HG02884 (cell line): ENCODE measurements around the gene RBM48.
"Not testable (repeated sequence)": the region's sequence is repeated elsewhere in the genome, so short reads cannot be mapped to it uniquely, and the experiment has no call there.

Experiments used
- ATAC-seq: cut with Tn5 transposase; IDR thresholded peaks from one replicate; pipeline ENCODE4 v1.9.1; 2021; ENCODE audit warnings: mild to moderate bottlenecking, moderate library complexity; ENCODE audit not compliant: unreplicated experiment

Gene RBM48

DNA sequence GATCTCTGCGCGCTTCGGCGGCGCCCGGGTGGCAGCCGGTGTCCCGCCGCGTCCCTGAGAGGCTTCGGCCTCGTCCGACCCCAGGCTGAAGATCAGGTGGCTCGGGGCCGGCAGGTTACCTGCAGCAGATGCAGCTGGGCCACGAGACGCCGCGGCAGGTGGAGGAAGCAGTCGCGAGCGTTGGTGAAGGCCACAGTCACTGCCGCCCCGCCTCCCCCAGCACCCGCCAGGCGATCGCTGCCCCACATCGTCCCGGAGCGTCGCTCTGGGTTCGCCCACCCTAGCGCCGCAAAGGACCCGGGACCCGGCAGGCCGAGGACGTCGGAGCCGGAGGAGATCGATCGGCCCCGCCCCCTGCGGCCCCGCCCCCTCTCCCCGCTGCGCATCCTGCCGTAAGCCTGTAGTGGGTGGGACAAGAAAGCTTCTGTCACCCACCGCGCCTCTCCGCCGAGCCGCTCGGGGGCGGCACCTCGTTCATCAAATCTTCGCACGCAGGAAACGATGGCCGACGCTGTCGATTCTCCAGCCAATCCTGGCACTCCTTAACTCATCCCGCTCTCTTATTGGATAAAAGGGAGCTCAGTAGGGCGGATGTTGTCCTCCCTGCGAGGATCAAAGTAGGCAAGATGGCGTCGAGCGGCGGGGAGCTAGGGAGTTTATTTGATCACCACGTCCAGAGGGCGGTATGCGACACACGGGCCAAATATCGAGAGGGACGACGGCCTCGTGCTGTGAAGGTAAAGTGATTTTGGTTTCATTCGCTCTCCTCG, at the start of gene RBM48, which contains the start of gene PEX1:
Gene RBM48, plus strand, starts transcription at position 608 of the 770 bp plus-strand sequence. Its CDS starts 19 bp downstream, at position 627.
Gene PEX1, minus strand, starts transcription at position 333 of the 770 bp plus-strand sequence. Its CDS starts 85 bp downstream, at position 248.
- ATAC-seq, result peak; percentile 92

DNA sequence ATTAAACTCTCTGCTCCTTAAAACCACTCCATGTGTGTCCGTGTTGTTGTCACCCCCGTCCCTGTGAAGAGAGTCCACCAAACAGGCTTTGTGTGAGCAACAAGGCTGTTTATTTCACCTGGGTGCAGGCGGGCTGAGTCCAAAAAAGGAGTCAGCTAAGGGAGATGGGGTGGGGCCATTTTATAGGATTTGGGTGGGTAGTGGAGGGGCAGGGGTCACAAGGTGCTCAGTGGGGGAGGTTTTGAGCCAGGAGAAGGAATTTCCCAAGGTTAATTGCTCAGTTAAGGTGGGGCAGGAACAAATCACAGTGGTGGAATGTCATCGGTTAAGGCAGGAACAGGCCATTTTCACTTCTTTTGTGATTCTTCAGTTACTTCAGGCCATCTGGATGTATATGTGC, 49.4 kb upstream of the RBM48 start:
- not testable (repeated sequence) for ATAC-seq

DNA sequence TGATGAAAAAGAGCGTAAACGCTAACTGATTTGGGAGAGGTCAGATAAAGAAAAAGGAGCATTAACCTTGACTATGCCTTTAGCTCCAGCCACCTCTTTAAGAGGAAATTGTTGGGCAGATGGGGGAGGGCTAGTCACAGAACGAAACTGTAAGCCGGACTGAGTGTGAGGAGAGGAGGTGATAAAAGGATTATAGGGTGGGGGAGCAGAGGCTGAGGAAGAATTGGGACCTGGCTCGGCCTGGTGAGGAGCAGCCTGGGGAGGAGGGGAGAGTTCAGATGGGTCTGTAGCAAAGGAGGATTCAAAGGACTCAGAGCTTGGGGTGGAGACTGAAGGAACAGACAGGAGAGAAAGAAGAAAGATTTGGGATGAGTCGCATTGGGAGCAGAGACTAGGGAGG, 45.0 kb upstream of the RBM48 start:
- not testable (repeated sequence) for ATAC-seq

DNA sequence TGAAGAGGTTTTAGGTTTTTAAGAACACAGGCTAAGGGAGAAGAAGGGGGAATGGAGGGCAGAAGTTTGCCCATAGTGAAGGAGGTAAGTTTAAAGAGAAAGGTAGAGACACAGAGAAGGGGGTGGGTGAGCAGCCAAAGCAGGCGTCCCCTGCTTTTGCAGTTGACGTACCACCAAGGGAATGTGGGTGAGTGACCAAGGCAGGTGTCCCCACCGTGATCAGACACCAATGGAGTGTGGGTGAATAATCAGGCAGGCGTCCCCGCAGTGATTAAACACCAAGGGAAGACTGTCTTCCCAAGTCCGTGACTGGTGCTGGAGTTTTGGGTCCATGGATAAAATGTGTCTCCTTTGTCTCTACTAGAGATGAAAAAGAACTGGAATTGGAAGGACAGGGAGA, 44.4 kb upstream of the RBM48 start:
- ATAC-seq, result not testable (repeated sequence)

DNA sequence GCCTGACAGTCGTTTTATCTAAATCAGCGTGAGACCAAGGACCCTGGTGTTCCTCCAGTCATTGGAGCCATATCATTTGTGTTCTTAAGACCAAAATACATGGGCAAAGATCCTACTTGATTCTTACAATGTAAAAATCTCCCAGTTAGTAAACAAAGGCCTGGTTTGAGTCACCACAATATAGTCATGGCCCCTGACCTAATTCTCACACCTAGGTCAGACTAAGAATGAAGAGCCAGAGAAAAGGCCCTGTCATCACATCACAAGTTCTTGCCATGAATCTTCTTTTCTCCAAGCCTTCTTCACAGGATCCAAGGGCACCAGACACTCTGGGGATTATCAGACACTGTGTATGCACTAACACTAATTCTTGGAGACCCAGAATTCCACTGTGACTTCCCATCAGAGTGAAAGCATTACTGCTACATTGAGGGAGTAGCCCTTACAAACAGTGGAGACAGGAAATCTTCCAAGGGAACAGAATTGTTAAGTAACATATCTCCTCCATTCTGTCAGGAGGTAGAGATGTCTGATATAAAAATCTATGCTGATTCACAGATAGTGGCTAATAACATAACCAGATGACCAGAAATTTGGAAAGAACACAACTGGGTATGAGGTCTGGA, 43.2 kb upstream of the RBM48 start:
- no peak for ATAC-seq

DNA sequence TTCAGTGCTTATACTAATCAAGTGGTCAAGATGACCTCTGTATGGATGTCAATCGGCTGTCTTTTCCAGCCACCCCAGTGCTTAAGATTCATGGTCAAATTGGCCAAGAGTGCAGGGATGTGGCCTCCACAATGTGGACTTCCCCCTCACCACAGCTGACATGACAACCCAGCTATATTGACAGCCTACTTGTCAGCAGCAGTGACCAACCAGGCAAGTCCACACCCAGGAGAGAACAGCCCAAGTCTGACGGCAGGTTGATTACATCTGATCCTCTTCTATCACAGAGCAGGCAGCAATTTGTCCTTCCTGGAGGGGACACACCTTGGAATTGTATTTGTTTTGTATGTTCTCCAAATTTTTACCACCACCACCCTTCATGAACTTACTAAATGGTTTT, 42.6 kb upstream of the RBM48 start:
- no peak for ATAC-seq

DNA sequence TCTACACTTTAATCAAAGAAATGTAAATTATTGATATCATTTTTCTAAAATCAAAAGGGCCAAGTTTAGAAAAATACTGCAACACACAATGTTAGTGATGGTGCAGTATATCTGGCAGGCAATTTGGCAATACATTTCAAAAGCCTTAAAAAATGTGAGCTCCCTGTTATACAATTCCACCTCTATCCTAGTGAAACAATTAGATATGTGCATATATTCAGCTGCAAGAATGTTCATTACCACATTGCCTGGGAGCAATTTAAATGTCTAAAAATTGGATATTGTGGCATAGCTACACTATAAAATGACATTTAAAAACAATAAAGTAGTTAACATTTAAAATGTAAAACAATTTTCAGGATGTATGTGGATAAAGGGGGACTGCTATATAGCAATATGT, 40.8 kb upstream of the RBM48 start:
- ATAC-seq, result no peak

DNA sequence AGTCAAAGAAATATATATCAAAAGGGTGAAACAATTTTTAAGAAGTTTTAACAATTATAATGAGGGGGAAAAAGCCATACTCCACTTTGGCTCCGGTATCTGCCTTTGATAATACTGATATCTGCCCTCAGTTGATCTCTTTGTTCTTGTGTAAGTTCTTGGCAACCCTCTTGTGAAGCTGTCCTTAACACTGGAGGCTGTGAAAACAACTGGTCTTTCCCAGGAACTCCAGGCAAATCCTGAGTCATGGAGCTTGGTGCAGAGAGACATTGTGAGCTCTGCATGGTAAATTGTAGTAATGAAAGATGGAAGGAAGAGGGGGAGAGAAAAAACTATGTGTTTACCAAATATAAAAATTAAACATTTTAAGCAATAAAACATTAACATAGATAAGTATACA, 39.0 kb upstream of the RBM48 start:
- no peak for ATAC-seq

DNA sequence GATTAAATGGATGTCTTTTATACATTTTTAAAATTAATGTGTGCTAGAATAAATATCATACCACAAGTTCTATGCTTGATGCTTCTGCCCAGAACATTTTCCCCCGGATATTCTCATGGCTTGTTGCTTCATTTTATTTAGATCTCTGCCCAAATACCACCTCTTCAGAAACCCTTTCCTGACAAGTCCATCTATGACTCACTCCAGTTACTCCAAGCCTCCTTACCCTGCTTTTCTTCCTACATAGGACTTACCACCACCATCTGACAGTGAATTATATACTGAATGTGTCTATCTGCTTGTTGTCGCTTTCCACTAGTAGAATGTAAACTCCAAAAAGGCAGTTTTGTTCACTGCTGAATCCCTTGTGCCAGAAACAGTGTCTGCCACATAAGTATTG, 31.7 kb upstream of the RBM48 start:
- no peak for ATAC-seq

DNA sequence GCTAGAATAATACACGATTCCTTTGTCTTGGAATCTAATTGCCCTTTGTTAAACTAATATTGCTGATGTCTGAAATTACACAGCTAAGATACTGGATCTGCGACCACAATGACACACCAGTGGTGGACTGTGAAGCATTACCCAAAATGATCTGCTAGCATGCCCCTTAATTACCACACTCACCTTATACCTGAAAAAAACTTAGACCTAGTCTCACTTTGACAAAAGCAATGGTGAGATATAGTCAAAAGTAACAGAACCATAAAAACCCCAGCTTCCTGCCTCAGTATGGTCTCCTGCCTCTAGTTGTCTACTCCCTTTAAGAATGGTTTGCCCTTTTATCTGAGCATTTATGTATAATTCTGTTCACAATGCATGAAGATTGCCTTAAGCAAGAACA, 30.0 kb upstream of the RBM48 start:
- ATAC-seq, result no peak

DNA sequence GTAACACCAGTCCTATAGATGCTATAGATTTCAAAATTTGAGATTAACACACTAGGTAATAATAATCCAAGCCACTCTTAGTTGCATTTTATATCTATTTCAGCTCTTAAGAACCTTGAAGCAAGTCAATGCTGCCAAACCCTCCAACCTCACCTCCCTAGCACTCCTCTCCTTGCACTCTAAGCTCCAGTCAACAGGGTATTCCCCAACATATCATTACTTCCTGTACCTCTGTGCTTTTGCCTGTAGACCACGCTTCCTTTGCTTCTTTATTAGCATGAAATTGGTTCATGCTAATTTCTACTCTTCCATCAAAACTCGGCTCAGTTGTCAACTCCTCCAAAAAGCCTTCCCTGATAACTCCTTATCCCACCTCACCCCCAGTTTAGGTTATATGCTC, 24.8 kb upstream of the RBM48 start:
- ATAC-seq, result no peak

DNA sequence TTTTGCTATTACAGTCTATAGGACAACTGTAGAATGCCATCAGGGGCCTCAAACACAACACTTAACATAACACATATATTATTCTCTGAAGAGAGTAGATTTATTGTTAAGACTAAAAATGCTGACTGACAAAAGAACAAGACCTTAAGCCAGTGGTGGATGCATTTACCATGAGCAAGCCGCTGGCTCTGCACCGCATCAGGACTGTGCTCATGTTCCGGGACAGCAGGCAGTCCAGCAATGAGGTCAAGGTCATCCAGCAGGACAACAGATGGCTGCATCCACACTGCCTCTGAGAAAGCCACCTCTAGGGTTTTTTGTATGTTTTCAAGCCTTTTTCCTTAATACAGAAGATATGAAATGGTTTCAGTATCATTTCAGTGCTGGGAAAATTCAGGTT, 24.0 kb upstream of the RBM48 start:
- no peak for ATAC-seq

DNA sequence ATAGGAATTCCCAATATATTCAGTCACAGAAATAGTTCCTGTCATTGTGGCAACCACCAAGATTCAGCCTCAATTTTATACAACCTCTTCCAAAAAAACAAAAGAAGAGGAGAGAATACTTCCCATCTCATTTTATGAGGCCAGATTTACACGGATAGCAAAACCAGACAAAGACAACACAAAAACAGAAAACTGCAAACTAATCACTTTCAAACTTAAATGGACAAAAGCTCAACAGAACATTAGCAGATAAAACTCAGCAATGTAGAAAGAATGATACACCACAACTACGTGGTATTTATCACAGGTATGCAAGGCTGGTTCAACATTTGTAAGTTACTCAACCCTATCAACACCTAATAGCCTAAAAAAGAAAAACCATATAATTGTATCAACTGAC, 22.2 kb upstream of the RBM48 start:
- ATAC-seq, result no peak

DNA sequence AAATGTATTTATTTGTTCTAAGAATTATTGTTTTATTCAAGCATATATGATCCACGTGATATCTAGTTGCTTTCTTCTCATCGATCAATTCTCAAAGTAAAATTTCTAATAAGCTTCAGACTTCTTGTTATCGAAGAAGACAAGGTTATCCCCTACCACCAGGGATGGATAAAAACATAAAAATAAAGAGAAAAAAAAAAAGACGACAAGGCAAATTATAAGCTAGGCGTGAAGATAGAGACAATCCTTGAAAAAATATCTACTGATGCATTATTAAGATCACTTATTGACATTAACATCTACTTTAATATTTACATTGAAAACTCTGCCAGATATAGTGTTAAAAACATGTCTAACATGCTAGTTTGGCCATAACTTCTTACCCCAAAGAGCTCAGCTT, 19.6 kb upstream of the RBM48 start:
- ATAC-seq, result no peak

DNA sequence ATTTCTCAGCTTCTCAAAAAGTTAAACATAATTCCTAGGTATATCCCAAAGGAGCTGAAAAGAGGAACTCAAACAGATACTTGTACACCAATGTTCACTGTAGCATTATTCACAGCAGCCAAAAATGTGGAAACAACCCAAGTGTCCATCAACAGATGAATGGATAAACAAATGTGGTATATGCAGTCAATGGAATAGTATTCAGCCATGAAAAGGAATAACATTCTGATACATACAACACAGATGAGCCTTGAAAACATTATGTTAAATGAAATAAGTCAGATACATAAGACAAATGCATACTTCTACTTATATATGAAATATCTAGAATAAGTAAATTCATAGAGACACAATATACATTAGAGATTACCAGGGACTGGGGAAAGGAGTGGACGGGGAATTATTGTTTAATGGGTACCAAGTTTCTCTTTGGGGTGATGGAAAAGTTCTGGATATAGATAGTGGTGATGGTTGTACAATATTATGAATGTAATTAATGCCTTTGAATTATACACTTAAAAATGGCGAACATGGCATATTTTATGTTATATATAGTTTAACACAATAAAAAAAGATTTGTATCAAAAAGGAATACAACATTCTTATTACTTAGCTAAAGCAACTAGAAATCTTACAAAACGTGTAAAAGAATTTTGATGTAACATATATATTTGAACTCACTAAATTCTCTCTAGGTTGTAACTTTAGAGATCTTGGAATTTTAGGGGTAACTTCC, 15.3 kb upstream of the RBM48 start:
- ATAC-seq, result no peak

DNA sequence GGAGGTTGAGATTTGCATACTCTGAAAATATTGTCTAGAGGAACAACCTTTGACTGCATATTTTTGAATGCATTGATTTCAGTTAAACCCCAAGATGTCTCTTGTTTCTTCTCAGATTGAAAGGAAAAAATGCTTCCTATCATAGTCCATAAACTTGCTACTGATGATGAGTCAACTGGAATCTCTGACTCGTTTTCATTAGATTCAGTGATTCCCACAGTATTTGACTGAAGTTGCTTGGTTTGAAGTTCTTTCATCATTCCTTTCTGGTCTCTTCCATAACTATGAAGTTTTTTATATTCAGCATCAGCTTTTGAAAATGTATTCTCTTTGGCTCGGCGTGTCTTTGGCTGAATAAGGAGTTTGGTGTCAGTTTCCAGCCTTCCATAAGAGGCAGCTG, 11.0 kb upstream of the RBM48 start:
- ATAC-seq, result no peak

DNA sequence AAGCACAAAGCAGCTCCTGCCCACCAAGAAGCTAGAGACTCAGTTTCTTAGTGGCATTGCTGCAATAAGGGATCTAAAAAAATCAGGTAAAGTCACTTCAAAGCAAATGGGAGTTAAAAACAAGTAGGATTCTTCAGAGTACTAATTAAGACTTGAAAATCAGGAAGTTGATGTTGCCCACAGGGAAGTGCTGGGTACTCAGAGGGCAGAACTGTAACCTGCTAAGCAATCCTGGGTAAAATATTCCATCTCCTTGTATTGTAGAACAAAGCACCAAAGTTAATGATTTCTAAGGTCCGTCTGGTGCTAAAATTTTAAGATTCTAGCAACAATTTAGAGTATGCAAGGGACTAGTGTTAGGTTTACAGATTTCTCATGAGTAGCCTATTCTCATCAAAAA, 8.6 kb upstream of the RBM48 start:
- no peak for ATAC-seq

DNA sequence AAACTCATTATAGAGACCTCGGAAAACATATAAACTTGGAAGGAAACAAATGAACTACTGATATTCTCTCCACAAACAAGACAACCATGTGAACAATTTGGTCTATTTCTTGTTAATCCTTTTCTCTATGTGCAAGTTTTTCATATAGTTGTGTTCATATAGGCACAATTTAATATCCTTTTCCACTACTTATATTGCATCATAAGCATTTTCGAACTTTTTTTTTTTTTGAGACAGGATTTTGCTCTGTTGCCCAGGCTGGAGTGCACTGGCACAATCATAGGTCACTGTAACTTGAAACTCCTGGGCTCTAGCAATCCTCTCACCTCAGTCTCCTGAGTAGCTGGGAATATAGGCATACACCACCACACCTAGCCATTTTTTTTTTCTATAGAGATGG, 5.5 kb upstream of the RBM48 start:
- ATAC-seq, result no peak

DNA sequence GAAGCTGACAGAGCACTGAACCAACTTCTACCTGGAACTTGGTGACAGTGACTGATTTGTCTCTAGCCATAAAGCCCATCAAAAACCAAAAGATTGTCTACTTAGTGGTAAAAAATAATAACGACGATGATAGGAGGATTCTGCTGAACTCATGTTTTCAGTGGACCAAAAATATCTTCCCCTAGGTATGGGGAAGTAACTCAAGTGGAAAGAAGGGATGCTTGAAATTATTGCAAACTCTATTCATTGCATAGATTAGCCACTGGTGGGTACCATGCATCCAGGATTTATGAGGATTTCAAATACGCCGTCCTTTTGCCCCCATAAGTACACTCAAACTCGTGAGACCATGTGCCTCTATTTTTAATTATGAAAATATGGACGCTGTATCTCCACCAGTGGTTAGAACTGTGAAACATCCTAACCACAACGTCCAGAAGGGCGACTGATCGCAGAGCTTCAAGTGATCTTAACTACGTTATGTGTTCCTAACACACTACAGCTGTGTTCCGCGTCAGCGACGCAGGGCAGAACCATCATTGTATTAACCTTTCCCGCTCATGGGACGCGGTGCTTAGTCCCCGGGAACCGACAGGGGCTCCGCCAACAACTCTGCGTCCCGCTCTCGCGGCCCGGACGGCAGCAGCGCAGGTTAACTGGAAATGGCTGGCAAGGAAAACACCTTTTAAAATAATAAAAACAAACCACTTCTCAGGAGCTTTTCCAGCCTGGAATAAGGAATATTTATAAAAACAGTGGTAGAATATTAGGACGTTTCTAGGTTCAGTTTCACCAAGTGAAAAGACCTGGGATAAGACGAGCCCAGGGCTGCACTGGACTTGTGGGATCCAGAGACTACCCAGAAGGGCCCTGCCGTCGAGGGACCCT, 1.1 kb upstream of the RBM48 start:
- peak; percentile 32 for ATAC-seq

DNA sequence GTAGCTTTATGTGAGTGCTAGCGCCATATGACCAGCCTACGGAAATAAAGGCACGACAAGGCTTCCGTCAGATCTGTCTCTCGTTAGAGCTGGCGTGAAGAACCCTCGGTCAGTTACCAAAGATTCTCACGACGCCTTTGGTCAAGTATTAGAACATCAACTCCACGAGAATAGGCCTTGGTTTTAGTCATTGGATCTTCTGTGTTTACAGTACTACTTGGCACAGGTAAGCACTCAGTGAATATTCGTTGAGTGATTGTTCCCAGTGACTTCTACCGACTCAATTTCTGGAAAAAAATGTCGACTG, 316 bp downstream of the RBM48 start:
- peak; percentile 3 for ATAC-seq

DNA sequence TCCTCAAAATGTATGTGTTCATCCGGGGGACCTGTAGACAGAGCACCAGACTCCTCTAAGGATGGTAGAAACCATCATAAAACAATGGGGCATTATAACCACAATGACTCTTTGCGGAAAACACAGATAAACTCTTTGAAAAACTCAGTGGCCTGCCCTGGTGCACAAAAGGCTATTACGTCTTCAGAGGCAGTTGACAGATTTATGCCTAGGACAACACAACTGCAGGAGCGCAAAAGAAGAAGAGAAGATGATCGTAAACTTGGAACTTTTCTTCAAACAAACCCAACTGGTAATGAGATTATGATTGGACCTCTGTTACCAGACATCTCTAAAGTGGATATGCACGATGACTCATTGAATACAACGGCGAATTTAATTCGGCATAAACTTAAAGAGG, 6.0 kb downstream of the RBM48 start:
- ATAC-seq, result no peak
